DOHH2 (cell line): Measurements from ENCODE around the gene UBTD1.

Source experiments
- H3F3A ChIP-seq: fragments of 200-600 bp; sonication (generic), shearing (Covaris generic); 2 replicates; pipeline ENCODE4 v1.6.0; 2016; ENCODE audit warnings: antibody characterized with exemption, mild to moderate bottlenecking; ENCODE audit not compliant: control insufficient read depth, insufficient read depth
- H3K27ac ChIP-seq: fragments of 200-600 bp; sonication (generic); 2 replicates; pipeline ENCODE4 v1.5.1; 2014; ENCODE audit warnings: low read depth, mild to moderate bottlenecking, low read length, moderate library complexity
- H3K27me3 ChIP-seq: fragments of 200-600 bp; sonication (generic); 2 replicates; pipeline ENCODE4 v1.6.1; 2014; ENCODE audit warnings: mild to moderate bottlenecking, low read length, mixed read lengths; ENCODE audit not compliant: control insufficient read depth
- H3K36me3 ChIP-seq: fragments of 200-600 bp; sonication (generic); 2 replicates; pipeline ENCODE4 v1.6.1; 2014; ENCODE audit warnings: mild to moderate bottlenecking, low read length, moderate library complexity, mixed read lengths; ENCODE audit not compliant: control insufficient read depth
- H3K4me1 ChIP-seq: fragments of 200-600 bp; sonication (generic); 2 replicates; pipeline ENCODE4 v1.6.1; 2014; ENCODE audit warnings: mild to moderate bottlenecking, low read length, mixed read lengths; ENCODE audit not compliant: control insufficient read depth
- H3K4me2 ChIP-seq: fragments of 200-600 bp; sonication (generic); 2 replicates; pipeline ENCODE4 v1.6.0; 2014; ENCODE audit warnings: mild to moderate bottlenecking, low read length, moderate library complexity
- H3K4me3 ChIP-seq: fragments of 200-600 bp; sonication (generic); 2 replicates; pipeline ENCODE4 v1.5.1; 2014; ENCODE audit warnings: mild to moderate bottlenecking, low read length, mixed read lengths
- H3K79me2 ChIP-seq: fragments of 200-600 bp; sonication (generic); 2 replicates; pipeline ENCODE4 v1.6.1; 2014; ENCODE audit warnings: mild to moderate bottlenecking, low read length, mixed read lengths; ENCODE audit not compliant: control insufficient read depth
- H3K9me2 ChIP-seq: fragments of 200-600 bp; sonication (generic); replicated peaks from 2 replicates; pipeline ENCODE4 v1.6.1; 2014; ENCODE audit warnings: mild to moderate bottlenecking, low read length, mixed read lengths; ENCODE audit not compliant: control insufficient read depth
- H3K9me3 ChIP-seq: fragments of 200-600 bp; sonication (generic); 2 replicates; pipeline ENCODE4 v1.6.1; 2014; ENCODE audit warnings: antibody characterized with exemption, low read length, mixed read lengths; ENCODE audit not compliant: control insufficient read depth, insufficient read depth
- H4K20me1 ChIP-seq: fragments of 200-600 bp; sonication (generic); 2 replicates; pipeline ENCODE4 v1.6.0; 2014; ENCODE audit warnings: low read depth, mild to moderate bottlenecking, antibody characterized with exemption, low read length, moderate library complexity; ENCODE audit not compliant: control insufficient read depth, insufficient read depth
- EZH2phosphoT487 ChIP-seq: fragments of 200-600 bp; sonication (generic); IDR thresholded peaks from 2 replicates; pipeline ENCODE4 v1.6.1; 2017; ENCODE audit warnings: borderline replicate concordance, mild to moderate bottlenecking, antibody characterized with exemption, low read length, moderate library complexity, mixed read lengths
- TF ChIP-seq, protein P1 (sequence below): fragments of 200-600 bp; sonication (generic); IDR thresholded peaks from one replicate; pipeline ENCODE4 v1.5.1; 2014; ENCODE audit warnings: antibody characterized with exemption, mild to moderate bottlenecking, low read depth, low read length; ENCODE audit not compliant: poor library complexity, severe bottlenecking

The UBTD1 gene

DNA sequence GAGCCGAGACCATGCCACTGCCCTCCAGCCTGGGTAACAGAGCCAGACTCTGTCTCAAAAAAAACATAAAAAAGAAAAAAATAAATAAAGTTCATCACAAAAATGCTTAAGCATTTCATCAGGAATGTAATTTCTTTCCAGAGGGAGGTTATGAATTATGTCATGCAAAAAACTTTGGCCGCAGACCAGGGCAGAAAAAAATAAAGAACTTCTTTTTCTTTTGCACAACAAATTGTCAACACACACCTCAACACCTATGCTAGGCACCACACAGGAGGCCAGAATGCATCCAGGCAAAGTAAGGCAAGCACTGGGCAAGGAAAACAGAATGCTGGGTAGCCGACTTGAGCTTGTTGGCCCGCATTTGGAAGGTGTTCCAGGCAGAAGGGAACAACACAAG is 94.7 kb downstream of the UBTD1 start:
- no peaks in the 10 kb centered on the region for H3K36me3 ChIP-seq
- H3K27me3 ChIP-seq, result no peaks in the 10 kb centered on the region
- TF ChIP-seq, protein P1, sequence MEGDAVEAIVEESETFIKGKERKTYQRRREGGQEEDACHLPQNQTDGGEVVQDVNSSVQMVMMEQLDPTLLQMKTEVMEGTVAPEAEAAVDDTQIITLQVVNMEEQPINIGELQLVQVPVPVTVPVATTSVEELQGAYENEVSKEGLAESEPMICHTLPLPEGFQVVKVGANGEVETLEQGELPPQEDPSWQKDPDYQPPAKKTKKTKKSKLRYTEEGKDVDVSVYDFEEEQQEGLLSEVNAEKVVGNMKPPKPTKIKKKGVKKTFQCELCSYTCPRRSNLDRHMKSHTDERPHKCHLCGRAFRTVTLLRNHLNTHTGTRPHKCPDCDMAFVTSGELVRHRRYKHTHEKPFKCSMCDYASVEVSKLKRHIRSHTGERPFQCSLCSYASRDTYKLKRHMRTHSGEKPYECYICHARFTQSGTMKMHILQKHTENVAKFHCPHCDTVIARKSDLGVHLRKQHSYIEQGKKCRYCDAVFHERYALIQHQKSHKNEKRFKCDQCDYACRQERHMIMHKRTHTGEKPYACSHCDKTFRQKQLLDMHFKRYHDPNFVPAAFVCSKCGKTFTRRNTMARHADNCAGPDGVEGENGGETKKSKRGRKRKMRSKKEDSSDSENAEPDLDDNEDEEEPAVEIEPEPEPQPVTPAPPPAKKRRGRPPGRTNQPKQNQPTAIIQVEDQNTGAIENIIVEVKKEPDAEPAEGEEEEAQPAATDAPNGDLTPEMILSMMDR, result no peak
- TF ChIP-seq EZH2phosphoT487, result no peak
- H3K9me2 ChIP-seq, result no peaks in the 10 kb centered on the region
- H3K9me3 ChIP-seq, result no peaks in the 10 kb centered on the region
- no peak overlapping the region for H3K27ac ChIP-seq
- peaks cover 9% of the 10 kb centered on the region; the same call in 1 of the 2 replicates for H3K4me1 ChIP-seq
- H3K4me2 ChIP-seq, result no peak overlapping the region
- no peaks in the 10 kb centered on the region for H3F3A ChIP-seq
- H3K4me3 ChIP-seq, result no peak overlapping the region
- H4K20me1 ChIP-seq, result no peaks in the 10 kb centered on the region
- H3K79me2 ChIP-seq, result no peaks in the 10 kb centered on the region

DNA sequence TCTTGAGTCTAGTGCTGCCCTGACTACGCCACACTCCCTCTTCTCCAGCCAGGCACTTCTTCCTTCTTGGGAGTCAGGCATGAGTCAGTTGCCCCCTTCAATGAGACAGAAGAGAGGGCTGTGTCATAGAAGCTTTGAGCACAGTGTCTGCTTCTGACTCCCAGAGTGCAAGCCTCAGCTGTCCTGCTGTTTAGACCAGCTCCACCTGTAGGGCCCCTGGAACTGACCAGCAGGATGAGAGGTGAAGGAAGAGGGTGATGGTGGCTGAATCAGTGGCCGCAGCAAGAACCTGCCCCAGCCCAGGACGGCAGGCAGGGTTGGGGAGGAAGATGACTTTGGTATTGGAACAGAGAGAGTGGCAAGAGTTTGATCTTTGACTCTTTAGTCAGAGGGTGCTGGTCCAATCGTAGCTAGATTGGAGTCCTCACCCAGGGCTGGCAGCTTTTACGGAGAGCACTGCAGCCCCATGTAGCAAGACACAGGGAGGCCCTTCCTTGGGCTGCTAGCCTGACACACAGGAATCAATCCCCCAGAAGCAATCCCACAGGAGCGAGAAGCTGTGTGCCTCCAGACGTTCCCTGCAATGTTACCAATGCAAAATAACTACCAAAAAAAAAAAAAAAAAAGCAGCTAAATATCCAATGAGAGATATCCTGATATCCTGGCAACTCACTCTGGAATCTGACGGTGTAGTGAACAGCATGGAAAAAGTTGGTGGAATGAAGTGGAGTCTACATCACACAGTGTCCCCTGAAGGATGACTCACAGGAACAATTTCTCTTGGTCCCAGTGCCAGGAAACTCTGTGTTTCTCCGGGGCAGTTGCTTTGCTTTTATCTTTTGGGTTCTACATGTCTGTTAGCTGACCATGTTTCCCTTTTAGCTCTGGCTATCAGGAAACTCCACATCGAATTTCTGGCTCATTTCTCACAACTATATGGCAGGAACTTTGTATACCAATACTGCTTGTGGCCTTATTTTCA is 97.7 kb downstream of the UBTD1 start:
- TF ChIP-seq, protein P1, result no peak
- no peak for TF ChIP-seq EZH2phosphoT487
- no peak overlapping the region for H3K4me3 ChIP-seq
- no peaks in the 10 kb centered on the region for H3K36me3 ChIP-seq
- H3K4me2 ChIP-seq, result no peak overlapping the region
- no peaks in the 10 kb centered on the region for H3K9me3 ChIP-seq
- no peaks in the 10 kb centered on the region for H3K9me2 ChIP-seq
- no peaks in the 10 kb centered on the region for H3F3A ChIP-seq
- no peaks in the 10 kb centered on the region for H3K27me3 ChIP-seq
- H4K20me1 ChIP-seq, result no peaks in the 10 kb centered on the region
- no peak overlapping the region for H3K27ac ChIP-seq
- 0 out of 2 replicates have a peak, but pooled peaks cover 6% of the 10 kb centered on the region for H3K4me1 ChIP-seq
- H3K79me2 ChIP-seq, result no peaks in the 10 kb centered on the region

DNA sequence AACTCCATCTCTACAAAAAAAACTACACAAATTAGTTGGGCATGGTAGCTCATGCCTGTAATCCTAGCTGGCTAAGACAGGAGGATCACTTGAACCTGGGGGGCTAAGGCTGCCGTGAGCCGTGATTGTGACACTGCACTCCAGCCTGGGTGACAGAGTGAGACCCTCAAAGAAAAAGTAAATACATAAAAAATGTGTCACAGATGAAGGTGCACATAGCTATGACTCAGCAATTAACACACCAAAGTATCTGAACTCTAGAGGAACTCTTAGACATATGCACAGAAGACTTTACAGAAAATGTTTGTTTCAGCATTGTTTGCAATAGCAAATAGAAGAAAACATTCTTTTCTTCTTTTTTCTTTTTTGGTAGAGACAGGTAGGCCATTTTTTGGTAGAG is 99.1 kb downstream of the UBTD1 start:
- Histone ChIP-seq H3K9me2 (no peaks in the 10 kb centered on the region), H3K36me3 (no peaks in the 10 kb centered on the region), H3K4me2 (no peak overlapping the region), H3K4me1 (no peaks in the 10 kb centered on the region), H3K9me3 (no peaks in the 10 kb centered on the region), H4K20me1 (no peaks in the 10 kb centered on the region), H3K4me3 (no peak overlapping the region), H3K27ac (no peak overlapping the region), H3K79me2 (no peaks in the 10 kb centered on the region), H3F3A (no peaks in the 10 kb centered on the region), H3K27me3 (no peaks in the 10 kb centered on the region)
- TF ChIP-seq, protein P1, result no peak
- no peak for TF ChIP-seq EZH2phosphoT487
